ENCODE measurements around the gene RRP9.

Gene RRP9

DNA sequence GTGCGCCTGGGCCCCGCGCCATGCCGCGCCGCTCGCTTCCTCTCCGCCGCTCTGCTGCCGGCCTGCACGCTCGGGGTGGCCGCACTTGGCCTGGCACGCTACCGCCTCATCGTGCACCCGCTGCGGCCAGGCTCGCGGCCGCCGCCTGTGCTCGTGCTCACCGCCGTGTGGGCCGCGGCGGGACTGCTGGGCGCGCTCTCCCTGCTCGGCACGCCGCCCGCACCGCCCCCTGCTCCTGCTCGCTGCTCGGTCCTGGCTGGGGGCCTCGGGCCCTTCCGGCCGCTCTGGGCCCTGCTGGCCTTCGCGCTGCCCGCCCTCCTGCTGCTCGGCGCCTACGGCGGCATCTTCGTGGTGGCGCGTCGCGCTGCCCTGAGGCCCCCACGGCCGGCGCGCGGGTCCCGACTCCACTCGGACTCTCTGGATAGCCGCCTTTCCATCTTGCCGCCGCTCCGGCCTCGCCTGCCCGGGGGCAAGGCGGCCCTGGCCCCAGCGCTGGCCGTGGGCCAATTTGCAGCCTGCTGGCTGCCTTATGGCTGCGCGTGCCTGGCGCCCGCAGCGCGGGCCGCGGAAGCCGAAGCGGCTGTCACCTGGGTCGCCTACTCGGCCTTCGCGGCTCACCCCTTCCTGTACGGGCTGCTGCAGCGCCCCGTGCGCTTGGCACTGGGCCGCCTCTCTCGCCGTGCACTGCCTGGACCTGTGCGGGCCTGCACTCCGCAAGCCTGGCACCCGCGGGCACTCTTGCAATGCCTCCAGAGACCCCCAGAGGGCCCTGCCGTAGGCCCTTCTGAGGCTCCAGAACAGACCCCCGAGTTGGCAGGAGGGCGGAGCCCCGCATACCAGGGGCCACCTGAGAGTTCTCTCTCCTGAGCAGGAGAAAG is 14.4 kb upstream of the RRP9 start:
- no peak for DNase-seq (ENCODE audit: low read depth in 2 of 2)

GRCh38 chr3:51955175-51955892 is 13.6 kb upstream of the RRP9 start, which contains the start of gene GPR62:
Gene GPR62 (plus strand): TSS chr3:51955381. CDS start chr3:51955653, 272 bp downstream.
- DNase-seq (ENCODE audit: low read depth in 2 of 2), result no peak

GRCh38 chr3:51954713-51955112 is 13.0 kb upstream of the RRP9 start:
- no peak for DNase-seq (ENCODE audit: low read depth in 2 of 2)

DNA sequence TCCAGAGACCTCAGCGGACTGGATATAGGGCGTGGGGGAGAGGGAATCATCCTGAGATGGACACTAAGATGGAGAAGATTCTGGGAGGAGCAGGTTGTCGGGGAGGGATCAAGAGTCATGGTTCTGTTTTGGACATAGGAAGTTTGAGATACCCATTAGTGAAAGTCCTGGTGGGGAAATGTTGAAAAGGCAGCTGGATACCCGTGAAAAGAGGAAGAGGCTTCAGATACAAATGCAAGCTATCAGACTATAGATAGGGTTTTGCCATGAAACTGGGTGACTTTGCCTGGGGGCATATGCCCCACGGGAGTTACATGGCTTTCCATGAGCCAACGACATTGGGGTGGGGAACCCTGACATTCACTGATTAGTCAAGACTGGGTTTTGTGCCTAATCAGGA is 12.4 kb upstream of the RRP9 start:
- DNase-seq (ENCODE audit: low read depth in 2 of 2), result no peak

GRCh38 chr3:51953445-51953844 is 11.7 kb upstream of the RRP9 start:
- DNase-seq (ENCODE audit: low read depth in 2 of 2), result no peak

- DNase-seq (ENCODE audit: low read depth in 2 of 2), result no peak
Measured at GRCh38 chr3:51950899-51951298, 9.2 kb upstream of the RRP9 start.

DNA sequence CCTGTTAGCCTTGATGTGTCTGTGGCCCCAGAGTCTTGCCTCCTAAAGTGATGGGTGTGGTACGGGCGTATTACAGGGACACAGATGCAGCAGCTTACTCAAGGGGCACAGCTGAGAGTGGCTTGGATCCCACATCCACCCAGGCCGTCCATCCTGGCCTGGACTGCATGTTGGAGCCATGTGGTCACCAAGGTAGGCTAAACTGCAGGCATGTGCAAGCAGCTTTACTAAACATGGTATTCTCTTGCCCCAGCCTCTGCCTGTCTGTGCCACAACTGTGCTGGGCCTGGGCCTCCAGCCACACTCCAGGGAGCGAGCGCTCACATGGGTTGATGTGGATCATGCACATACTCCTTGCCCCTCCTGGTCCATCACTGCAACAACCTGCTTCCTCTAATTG is 7.4 kb upstream of the RRP9 start:
- DNase-seq (ENCODE audit: low read depth in 2 of 2), result no peak

DNA sequence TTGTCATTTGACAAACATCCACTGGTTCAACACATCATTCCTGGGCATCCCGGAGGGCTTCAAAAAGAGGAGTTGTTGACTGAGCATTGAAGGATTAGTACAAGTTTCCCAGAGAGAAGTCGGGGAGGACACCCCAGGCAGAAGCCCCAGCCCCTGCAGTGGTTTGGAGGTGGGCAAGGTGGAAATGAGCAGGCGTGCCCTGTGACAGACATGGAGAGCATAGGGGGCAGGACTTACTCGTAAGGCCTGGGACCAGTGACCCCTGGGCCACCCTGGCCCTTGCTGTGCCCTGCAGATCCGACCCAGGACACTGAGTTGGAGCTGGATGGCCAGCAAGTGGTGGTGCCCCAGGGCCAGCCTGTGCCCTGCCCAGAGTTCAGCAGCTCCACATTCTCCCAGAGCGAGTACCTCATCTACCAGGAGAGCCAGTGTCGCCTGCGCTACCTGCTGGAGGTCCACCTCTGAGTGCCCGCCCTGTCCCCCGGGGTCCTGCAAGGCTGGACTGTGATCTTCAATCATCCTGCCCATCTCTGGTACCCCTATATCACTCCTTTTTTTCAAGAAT is 6.4 kb upstream of the RRP9 start:
- no peak for DNase-seq (ENCODE audit: low read depth in 2 of 2)

GRCh38 chr3:51947215-51947900 is 5.7 kb upstream of the RRP9 start:
- no peak for DNase-seq (ENCODE audit: low read depth in 2 of 2)

- no peak for DNase-seq (ENCODE audit: low read depth in 2 of 2)
Measured at GRCh38 chr3:51946796-51947195, 5.1 kb upstream of the RRP9 start.

- no peak for DNase-seq (ENCODE audit: low read depth in 2 of 2)
Measured at GRCh38 chr3:51945926-51946705, 4.4 kb upstream of the RRP9 start.

- DNase-seq (ENCODE audit: low read depth in 2 of 2), result no peak
Measured at GRCh38 chr3:51945031-51945840, 3.5 kb upstream of the RRP9 start.

DNA sequence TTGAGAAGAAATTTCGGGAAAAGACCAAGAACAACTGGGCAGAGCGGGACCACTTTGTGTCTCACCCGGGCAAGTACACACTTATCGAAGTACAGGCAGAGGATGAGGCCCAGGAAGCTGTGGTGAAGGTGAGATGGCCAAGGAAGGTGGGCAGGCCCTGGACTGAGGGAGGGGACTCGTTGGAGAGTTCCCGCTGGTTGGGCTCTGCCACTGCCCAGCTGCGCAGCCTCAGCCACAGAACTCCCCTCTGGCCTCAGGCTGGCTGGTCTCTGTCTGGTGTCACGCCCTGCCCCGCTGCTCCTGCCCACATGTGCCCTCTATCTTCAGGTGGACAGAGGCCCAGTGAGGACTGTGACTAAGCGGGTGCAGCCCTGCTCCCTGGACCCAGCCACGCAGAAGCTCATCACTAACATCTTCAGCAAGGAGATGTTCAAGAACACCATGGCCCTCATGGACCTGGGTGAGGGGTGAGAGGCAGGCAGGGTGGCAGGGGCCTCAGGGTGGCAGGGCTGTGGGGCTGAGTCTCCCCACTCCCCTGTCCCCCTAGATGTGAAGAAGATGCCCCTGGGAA is 2.8 kb upstream of the RRP9 start:
- DNase-seq (ENCODE audit: low read depth in 2 of 2), result no peak

DNA sequence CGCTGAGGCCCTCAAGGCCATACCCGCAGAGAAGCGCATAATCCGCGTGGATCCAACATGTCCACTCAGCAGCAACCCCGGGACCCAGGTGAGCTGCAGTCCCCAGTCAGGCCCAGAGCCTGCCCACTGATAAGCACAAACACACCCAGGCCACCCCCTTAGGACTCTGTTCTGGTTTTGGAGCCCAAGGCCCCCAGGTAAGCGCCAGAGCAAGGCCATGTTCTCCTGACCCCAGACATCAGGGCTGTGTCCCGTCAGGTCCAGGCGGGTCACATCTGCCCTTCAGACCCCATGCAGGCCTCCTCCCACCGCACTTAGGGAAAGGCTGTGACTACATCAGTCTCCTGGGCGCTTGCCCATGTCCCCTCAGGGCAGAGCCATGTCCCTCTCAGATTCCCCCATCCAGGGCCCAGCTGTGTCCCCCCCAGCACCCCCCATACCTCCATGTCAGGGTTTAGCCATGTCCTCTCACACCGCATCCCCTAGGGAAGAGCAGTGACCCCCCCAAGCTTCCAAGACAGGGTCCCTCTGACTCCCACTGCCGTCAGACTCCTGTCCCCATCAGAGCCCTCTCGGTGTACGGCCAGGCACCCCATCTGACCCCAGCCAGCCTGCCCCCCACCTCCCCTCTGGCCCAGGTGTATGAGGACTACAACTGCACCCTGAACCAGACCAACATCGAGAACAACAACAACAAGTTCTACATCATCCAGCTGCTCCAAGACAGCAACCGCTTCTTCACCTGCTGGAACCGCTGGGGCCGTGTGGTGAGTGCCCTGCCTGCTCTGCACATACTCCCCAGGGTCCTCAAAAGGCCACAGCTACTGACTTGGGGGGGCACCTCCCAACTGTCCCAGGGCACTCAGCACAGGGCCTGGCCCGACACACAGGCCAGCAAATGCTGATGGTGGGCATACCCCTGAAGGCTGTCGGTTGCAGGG is 2.0 kb upstream of the RRP9 start:
- no peak for DNase-seq (ENCODE audit: low read depth in 2 of 2)

GRCh38 chr3:51942603-51943450 is 1.1 kb upstream of the RRP9 start:
- peak; percentile 34 to 39 for DNase-seq (ENCODE audit: low read depth in 2 of 2)

DNA sequence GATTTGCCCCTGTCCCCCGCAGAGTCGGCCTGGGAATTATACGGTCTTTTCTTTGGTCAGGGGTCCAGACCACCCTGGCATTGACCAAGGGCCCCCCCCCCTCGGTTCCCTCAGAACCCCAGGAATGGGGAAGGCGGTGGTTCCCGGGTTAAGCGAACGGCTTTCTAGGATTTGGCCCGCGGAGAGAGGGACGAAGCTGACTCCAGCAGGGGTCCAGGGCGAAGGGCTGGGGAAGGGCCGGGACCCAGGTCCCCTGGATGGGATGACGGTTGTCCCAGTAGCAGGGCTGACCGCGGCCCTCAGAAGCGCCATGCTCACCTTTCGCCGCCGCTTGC is 274 bp downstream of the RRP9 start:
- DNase-seq (ENCODE audit: low read depth in 2 of 2), result no peak

DNA sequence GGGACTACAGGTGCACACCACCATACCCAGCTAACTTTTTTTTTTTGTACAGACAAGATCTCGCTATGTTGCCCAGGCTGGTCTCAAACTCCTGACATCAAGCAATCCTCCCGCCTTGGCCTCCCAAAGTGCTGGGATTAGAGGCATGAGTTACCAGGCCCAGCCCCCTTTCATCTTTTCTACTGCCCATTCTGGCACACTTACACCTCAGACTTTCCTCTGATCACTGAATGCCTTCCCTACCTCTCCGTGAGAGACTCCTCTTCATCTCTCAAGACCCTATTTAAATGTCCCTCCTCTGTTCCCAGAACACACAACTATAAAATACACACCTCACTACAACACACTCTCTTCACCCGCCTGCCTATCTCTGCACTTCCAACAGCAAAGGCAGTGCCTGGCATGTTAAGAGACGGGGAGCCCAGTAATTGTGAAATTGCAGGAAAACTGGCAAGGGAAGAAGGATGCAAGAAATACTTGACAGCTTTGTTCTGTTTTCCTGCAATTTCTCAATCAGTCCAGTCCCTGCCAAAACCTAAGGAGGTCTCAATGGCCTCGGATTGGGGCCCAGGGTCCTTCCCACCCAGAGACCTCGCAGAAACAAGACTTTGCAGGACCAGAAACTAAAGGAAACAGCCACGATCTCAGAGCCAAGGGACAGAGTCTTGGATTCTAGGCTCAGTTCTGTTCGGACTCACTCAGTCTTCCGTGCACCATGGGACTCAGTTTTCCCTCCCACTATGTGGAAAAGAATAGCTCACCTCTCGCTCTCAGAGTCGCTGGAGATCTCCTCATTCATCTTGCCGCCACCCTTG is 849 bp downstream of the RRP9 start:
- no peak for DNase-seq (ENCODE audit: low read depth in 2 of 2)
